GM03348 (cell line): ENCODE measurements around the gene CNBP.
"Not testable (repeated sequence)": the region's sequence is repeated elsewhere in the genome, so short reads cannot be mapped to it uniquely, and the experiment has no call there.

ENCODE experiments used
- DNase-seq: peaks from one replicate; pipeline ENCODE4 v3.0.0; 2012; ENCODE audit warnings: low spot score

CNBP gene

GRCh38 chr3:129183569-129184395, at the start of gene CNBP:
Gene CNBP, minus strand, starts transcription at chr3:129183896. Its CDS starts 12,139 bp downstream, at chr3:129171757.
- DNase-seq = peak; percentile 99

GRCh38 chr3:129231331-129232119, 47.8 kb upstream of the CNBP start:
- DNase-seq = no peak

- DNase-seq = peak; percentile 57
These were observed 46.8 kb upstream of the CNBP start for GRCh38 chr3:129230311-129231019.

GRCh38 chr3:129228891-129229585, 45.3 kb upstream of the CNBP start:
- DNase-seq = peak; percentile 55

GRCh38 chr3:129226374-129226773, 42.7 kb upstream of the CNBP start:
- DNase-seq = peak; percentile 91

GRCh38 chr3:129224984-129225393, 41.3 kb upstream of the CNBP start:
- DNase-seq = peak; percentile 85

GRCh38 chr3:129224387-129224786, 40.7 kb upstream of the CNBP start:
- DNase-seq = not testable (repeated sequence)

- no peak for DNase-seq
These were observed 35.0 kb upstream of the CNBP start for GRCh38 chr3:129218742-129219141.

- no peak for DNase-seq
These were observed 29.5 kb upstream of the CNBP start for GRCh38 chr3:129213238-129213637.

GRCh38 chr3:129211772-129212171, 28.1 kb upstream of the CNBP start:
- peak; percentile 70 for DNase-seq

- no peak for DNase-seq
These were observed 27.6 kb upstream of the CNBP start for GRCh38 chr3:129211345-129211744.

GRCh38 chr3:129207479-129207878, 23.8 kb upstream of the CNBP start:
- no peak for DNase-seq

GRCh38 chr3:129205109-129205832, 21.6 kb upstream of the CNBP start:
- DNase-seq = no peak

- no peak for DNase-seq
These were observed 20.8 kb upstream of the CNBP start for GRCh38 chr3:129204473-129204872.

- DNase-seq = no peak
These were observed 15.7 kb upstream of the CNBP start for GRCh38 chr3:129199366-129199765.

- DNase-seq = no peak
These were observed 13.6 kb upstream of the CNBP start for GRCh38 chr3:129197321-129197720.

GRCh38 chr3:129196601-129197000, 12.9 kb upstream of the CNBP start:
- no peak for DNase-seq

GRCh38 chr3:129195731-129196256, 12.1 kb upstream of the CNBP start:
- peak; percentile 86 for DNase-seq

GRCh38 chr3:129189793-129190192, 6.1 kb upstream of the CNBP start:
- DNase-seq = not testable (repeated sequence)

- no peak for DNase-seq
These were observed 4.2 kb upstream of the CNBP start for GRCh38 chr3:129187857-129188256.

- DNase-seq = no peak
These were observed 2.1 kb upstream of the CNBP start for GRCh38 chr3:129185783-129186182.
